OCI-LY7 (cell line): ENCODE results near the gene EIF4G2. TPM values are rescaled to one million over a fixed set of nuclear protein-coding genes. Genes with fewer than 3 reads are reported as not detected.

ENCODE experiments used
- Bru-seq: library from RNA; stranded (reverse); fragments of 400-500 nt; gene quantifications from one replicate; lab custom pipeline; 2021; lab: Mats Ljungman, UMichigan
- BruChase-seq, 2 experiments: library from RNA; stranded (reverse); fragments of 400-500 nt; gene quantifications; one replicate each; lab custom pipeline; 2021; lab: Mats Ljungman, UMichigan
- BruUV-seq: library from RNA; stranded (reverse); fragments of 400-500 nt; replicated peaks from 2 replicates; lab custom pipeline; 2021; lab: Mats Ljungman, UMichigan
- CTCF ChIA-PET: fragments of 300-600 bp; sonication (Branson Sonifier 250); formaldehyde crosslinking; loops from one replicate; lab custom pipeline; 2022; ENCODE audit warnings: antibody characterized with exemption; ENCODE audit not compliant: unreplicated experiment; lab: Charles Lee
- POLR2A ChIA-PET: fragments of 300-600 bp; sonication (Branson Sonifier 250); formaldehyde crosslinking; loops from one replicate; lab custom pipeline; 2022; ENCODE audit warnings: antibody characterized with exemption; lab: Charles Lee
- DNase-seq: peaks from one replicate; pipeline ENCODE4 v3.0.0-alpha.2; 2015; ENCODE audit warnings: low spot score
- H2AFZ ChIP-seq: fragments of 200-600 bp; sonication (generic), shearing (Covaris generic); 2 replicates; pipeline ENCODE4 v1.6.1; 2014; ENCODE audit warnings: mild to moderate bottlenecking, antibody characterized with exemption, low read length, moderate library complexity
- H3K27ac ChIP-seq: fragments of 200-600 bp; sonication (generic); 2 replicates; pipeline ENCODE4 v1.5.1; 2014; ENCODE audit warnings: mixed run types, low read depth, mild to moderate bottlenecking, moderate library complexity, low read length, inconsistent platforms; ENCODE audit not compliant: poor library complexity, severe bottlenecking
- H3K36me3 ChIP-seq: fragments of 200-600 bp; sonication (generic); 2 replicates; pipeline ENCODE4 v1.6.1; 2014; ENCODE audit warnings: mild to moderate bottlenecking, antibody characterized with exemption, low read length, moderate library complexity, mixed read lengths; ENCODE audit not compliant: insufficient read depth
- H3K4me1 ChIP-seq: fragments of 200-600 bp; sonication (generic); 2 replicates; pipeline ENCODE4 v1.5.1; 2014; ENCODE audit warnings: mild to moderate bottlenecking, low read length; ENCODE audit not compliant: insufficient read depth, poor library complexity, severe bottlenecking
- H3K4me2 ChIP-seq: fragments of 200-600 bp; sonication (generic); 2 replicates; pipeline ENCODE4 v1.6.1; 2014; ENCODE audit warnings: mild to moderate bottlenecking, low read length
- H3K4me3 ChIP-seq: fragments of 200-600 bp; sonication (generic); 2 replicates; pipeline ENCODE4 v1.5.1; 2014; ENCODE audit warnings: mild to moderate bottlenecking, low read depth, low read length; ENCODE audit not compliant: poor library complexity, severe bottlenecking
- H3K79me2 ChIP-seq: fragments of 200-600 bp; sonication (generic); 2 replicates; pipeline ENCODE4 v1.6.1; 2016; ENCODE audit warnings: low read depth, mild to moderate bottlenecking, low read length, moderate library complexity, mixed read lengths; ENCODE audit not compliant: insufficient read depth
- H3K9me2 ChIP-seq: fragments of 200-600 bp; sonication (generic); 2 replicates; pipeline ENCODE4 v1.6.1; 2016; ENCODE audit warnings: mild to moderate bottlenecking, low read length, mixed read lengths; ENCODE audit not compliant: insufficient read depth
- H3K9me3 ChIP-seq: fragments of 200-600 bp; sonication (generic); 2 replicates; pipeline ENCODE4 v1.6.1; 2014; ENCODE audit warnings: mild to moderate bottlenecking, mixed run types, low read length, mixed read lengths
- H4K20me1 ChIP-seq: fragments of 200-600 bp; sonication (generic); 2 replicates; pipeline ENCODE4 v1.6.1; 2014; ENCODE audit warnings: mild to moderate bottlenecking, antibody characterized with exemption, low read length, moderate library complexity, mixed read lengths; ENCODE audit not compliant: insufficient read depth
- EZH2phosphoT487 ChIP-seq: fragments of 200-600 bp; sonication (generic); IDR thresholded peaks from 2 replicates; pipeline ENCODE4 v1.6.1; 2018; ENCODE audit warnings: low read depth, borderline replicate concordance, mild to moderate bottlenecking, mixed run types, antibody characterized with exemption, low read length, moderate library complexity, mixed read lengths
- intact Hi-C: fragments of 100-400 bp; cut with micrococcal nuclease; formaldehyde crosslinking; loops from one replicate; pipeline ENCODE4 v1.10.0; 2022; ENCODE audit not compliant: unreplicated experiment
- long read RNA-seq: library from polyadenylated mRNA; stranded (forward); transcript quantifications from one replicate; pipeline ENCODE4 v2.0.0, GENCODE V29; 2022
- total RNA-seq, 2 experiments: library from RNA; depleted of rRNA in 1 of 2; stranded (reverse); fragments of >200 nt in 1 of 2; shearing (Covaris generic) in 1 of 2; gene quantifications; 2 replicates each; pipeline ENCODE4 v1.2.3, GENCODE V29; 2014 to 2022
- TF ChIP-seq, protein P1 (sequence below): fragments of 200-600 bp; sonication (generic); conservative IDR thresholded peaks from 2 replicates; pipeline ENCODE4 v1.5.1; 2014; ENCODE audit warnings: mild to moderate bottlenecking, antibody characterized with exemption, low read length, moderate library complexity, mixed read lengths

The EIF4G2 gene
- total RNA-seq (2014; rRNA removed; shearing (Covaris generic)) (312 and 317 TPM in 2 replicates), total RNA-seq (2022) (502 and 503 TPM in 2 replicates), Bru-seq, nascent RNA (percentile 99 among the genes with signal in this experiment), BruChase-seq, experiment 1, labeled RNA remaining after a 6-hour chase (percentile 100 among the genes with signal in this experiment), BruChase-seq, experiment 2, labeled RNA remaining after a 2-hour chase (percentile 100 among the genes with signal in this experiment)
- long read RNA-seq, transcript EIF4G2-205 (21 exons, 3,654 nt): minor isoform, 8 of 1,780 reads
- long read RNA-seq, transcript EIF4G2-202 (21 exons, 3,346 nt): minor isoform, 167 of 1,780 reads
- long read RNA-seq, transcript EIF4G2-201 (22 exons, 3,978 nt): major isoform, 1,342 of 1,780 reads
- long read RNA-seq, partial matches to known transcripts: 65 of 1,780 reads
- long read RNA-seq, other reads (novel, unspliced or antisense): 197 of 1,780 reads

GRCh38 chr11:10808553-10809372, at the start of gene EIF4G2:
Gene EIF4G2, minus strand, starts transcription at chr11:10808926.
- Histone ChIP-seq H3K9me2 (no peaks in the 10 kb centered on the region), H3K4me1 (peaks cover 40% of the 10 kb centered on the region), H3K4me3 (peak within 1 kb of the TSS; percentile 94), H3K9me3 (no peaks in the 10 kb centered on the region), H3K27ac (peak within 1 kb of the TSS; percentile 87), H2AFZ (peak within 1 kb of the TSS; percentile 82), H4K20me1 (peaks cover 11% of the 10 kb centered on the region; the same call in 1 of the 2 replicates), H3K36me3 (peaks cover 46% of the 10 kb centered on the region), H3K79me2 (peaks cover 56% of the 10 kb centered on the region), H3K4me2 (peak within 1 kb of the TSS; percentile 99)
- intact Hi-C loops: loop anchor here (1.0 kb wide), 1 partner anchor 50 kb away; the partner anchor contains the start of gene ZBED5
- ChIA-PET CTCF (interaction anchor here (0.5 to 1.7 kb wide), 5 partner anchors 14 to 125 kb away, joined by 3 to 6 read pairs (median 3); partner anchors contain the start of gene ZBED5), POLR2A (interaction anchor here (0.7 to 3.1 kb wide), 33 partner anchors 8 to 1072 kb away, joined by 3 to 63 read pairs (median 6); partner anchors contain the start of genes AMPD3, CTR9 and ZBED5)
- DNase-seq: peak; percentile 98
- no peak for TF ChIP-seq EZH2phosphoT487
- TF ChIP-seq, protein P1, sequence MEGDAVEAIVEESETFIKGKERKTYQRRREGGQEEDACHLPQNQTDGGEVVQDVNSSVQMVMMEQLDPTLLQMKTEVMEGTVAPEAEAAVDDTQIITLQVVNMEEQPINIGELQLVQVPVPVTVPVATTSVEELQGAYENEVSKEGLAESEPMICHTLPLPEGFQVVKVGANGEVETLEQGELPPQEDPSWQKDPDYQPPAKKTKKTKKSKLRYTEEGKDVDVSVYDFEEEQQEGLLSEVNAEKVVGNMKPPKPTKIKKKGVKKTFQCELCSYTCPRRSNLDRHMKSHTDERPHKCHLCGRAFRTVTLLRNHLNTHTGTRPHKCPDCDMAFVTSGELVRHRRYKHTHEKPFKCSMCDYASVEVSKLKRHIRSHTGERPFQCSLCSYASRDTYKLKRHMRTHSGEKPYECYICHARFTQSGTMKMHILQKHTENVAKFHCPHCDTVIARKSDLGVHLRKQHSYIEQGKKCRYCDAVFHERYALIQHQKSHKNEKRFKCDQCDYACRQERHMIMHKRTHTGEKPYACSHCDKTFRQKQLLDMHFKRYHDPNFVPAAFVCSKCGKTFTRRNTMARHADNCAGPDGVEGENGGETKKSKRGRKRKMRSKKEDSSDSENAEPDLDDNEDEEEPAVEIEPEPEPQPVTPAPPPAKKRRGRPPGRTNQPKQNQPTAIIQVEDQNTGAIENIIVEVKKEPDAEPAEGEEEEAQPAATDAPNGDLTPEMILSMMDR: no peak
- no TSS peak for BruUV-seq

- ChIA-PET POLR2A (interaction anchor here (0.6 to 5.7 kb wide), 13 partner anchors 13 to 401 kb away, joined by 3 to 63 read pairs (median 3); partner anchors contain the start of gene EIF4G2), CTCF (interaction anchor here (1.0 to 1.5 kb wide), 2 partner anchors 9 to 50 kb away, joined by 3 to 6 read pairs; partner anchors contain the start of gene EIF4G2)
- peaks cover 22% of the 10 kb centered on the region for H3K4me1 ChIP-seq
- peak within 1 kb of the TSS; percentile 85 for H3K4me3 ChIP-seq
- no peaks in the 10 kb centered on the region for H3K9me2 ChIP-seq
- peak within 1 kb of the TSS; percentile 85 for H2AFZ ChIP-seq
- DNase-seq: peak; percentile 97
- H4K20me1 ChIP-seq: no peaks in the 10 kb centered on the region; the same call in 1 of the 2 replicates
- peak within 1 kb of the TSS; percentile 93 for H3K4me2 ChIP-seq
- peak within 1 kb of the TSS; percentile 81 for H3K27ac ChIP-seq
- H3K36me3 ChIP-seq: peaks cover 34% of the 10 kb centered on the region
- TF ChIP-seq, protein P1: no peak
- no peak for TF ChIP-seq EZH2phosphoT487
- peaks cover 53% of the 10 kb centered on the region for H3K79me2 ChIP-seq
- intact Hi-C loops: loop anchor here (1.0 to 10.0 kb wide), 4 partner anchors 50 to 984 kb away; partner anchors contain the start of genes AMPD3, EIF4G2 and USP47
- no TSS peak for BruUV-seq
- no peaks in the 10 kb centered on the region for H3K9me3 ChIP-seq
These were observed 49.1 kb upstream of the EIF4G2 start, which contains the start of gene ZBED5 for GRCh38 chr11:10857709-10858438. Gene ZBED5, minus strand, starts transcription at chr11:10858053. Its CDS starts 3,108 bp downstream, at chr11:10854945.
